ENCODE measurements around the gene DEFB125. TPM values are rescaled to one million over a fixed set of nuclear protein-coding genes. Genes with fewer than 3 reads are reported as not detected.

DEFB125 gene
- total RNA-seq, 1 experiment from 2014 or later, result not detected

DNA sequence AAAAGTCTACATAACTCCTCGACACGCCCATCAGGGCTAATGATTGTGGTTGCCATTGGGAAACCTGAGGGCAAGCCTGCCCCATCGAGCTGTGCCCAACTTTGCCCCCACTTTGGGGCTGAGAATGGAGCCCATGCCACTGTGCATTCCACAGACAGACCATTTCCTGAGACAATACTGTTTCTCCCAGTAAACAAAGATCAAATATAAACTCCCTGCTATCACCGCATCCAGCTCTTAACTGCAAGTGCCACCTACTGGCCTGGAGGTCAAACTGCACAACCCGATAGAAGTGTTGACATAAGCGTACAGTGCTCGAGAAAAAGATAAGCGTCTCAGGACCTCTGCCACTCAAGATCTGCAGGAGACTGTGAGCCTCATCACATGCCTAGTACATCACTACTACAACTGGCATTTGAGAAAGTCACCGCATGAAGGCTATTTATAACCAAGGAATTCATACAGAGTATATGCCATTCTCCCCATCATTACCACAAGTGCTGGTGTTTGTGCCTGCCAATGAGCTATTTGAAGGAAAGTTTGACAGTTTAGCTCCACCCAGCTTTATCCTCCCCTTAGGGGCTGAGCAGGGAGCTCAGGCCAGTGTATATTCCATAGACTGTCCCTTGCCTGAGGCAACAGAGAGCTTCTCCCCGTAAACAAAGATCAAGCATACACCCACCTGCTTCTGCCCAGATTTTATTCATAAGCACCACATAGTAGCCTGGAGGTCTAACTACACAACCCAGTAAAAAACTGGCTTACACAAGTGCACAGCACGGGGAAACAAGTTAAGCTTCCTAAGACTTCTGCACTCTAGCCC, 50.4 kb downstream of the DEFB125 start:
- Mint-ChIP-seq H3K27me3 (ENCODE audit: unreplicated experiment) (no peaks in the 10 kb centered on the region), H3K9me3 (ENCODE audit: low read depth, unreplicated experiment) (no peaks in the 10 kb centered on the region), H3K4me1 (ENCODE audit: low read depth, unreplicated experiment) (no peaks in the 10 kb centered on the region), H3K4me3 (ENCODE audit: low read depth, unreplicated experiment) (no peak overlapping the region), H3K36me3 (ENCODE audit: insufficient read depth, unreplicated experiment) (no peaks in the 10 kb centered on the region), H3K27ac (ENCODE audit: unreplicated experiment) (no peak overlapping the region)
- CTCF ChIA-PET, result interaction anchor here (0.5 kb wide), 1 partner anchor 9 kb away, joined by 9 read pairs; no protein-coding TSS in a partner anchor
- TF ChIP-seq, protein P1, sequence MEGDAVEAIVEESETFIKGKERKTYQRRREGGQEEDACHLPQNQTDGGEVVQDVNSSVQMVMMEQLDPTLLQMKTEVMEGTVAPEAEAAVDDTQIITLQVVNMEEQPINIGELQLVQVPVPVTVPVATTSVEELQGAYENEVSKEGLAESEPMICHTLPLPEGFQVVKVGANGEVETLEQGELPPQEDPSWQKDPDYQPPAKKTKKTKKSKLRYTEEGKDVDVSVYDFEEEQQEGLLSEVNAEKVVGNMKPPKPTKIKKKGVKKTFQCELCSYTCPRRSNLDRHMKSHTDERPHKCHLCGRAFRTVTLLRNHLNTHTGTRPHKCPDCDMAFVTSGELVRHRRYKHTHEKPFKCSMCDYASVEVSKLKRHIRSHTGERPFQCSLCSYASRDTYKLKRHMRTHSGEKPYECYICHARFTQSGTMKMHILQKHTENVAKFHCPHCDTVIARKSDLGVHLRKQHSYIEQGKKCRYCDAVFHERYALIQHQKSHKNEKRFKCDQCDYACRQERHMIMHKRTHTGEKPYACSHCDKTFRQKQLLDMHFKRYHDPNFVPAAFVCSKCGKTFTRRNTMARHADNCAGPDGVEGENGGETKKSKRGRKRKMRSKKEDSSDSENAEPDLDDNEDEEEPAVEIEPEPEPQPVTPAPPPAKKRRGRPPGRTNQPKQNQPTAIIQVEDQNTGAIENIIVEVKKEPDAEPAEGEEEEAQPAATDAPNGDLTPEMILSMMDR (IDR thresholded peaks at IDR 0.05; ENCODE audit: unreplicated experiment), result no peak
- intact Hi-C loops (cut with micrococcal nuclease; ENCODE audit: unreplicated experiment), result no loop called here
- BruUV-seq (replicated peaks), result no TSS peak
- no peak for DNase-seq

DNA sequence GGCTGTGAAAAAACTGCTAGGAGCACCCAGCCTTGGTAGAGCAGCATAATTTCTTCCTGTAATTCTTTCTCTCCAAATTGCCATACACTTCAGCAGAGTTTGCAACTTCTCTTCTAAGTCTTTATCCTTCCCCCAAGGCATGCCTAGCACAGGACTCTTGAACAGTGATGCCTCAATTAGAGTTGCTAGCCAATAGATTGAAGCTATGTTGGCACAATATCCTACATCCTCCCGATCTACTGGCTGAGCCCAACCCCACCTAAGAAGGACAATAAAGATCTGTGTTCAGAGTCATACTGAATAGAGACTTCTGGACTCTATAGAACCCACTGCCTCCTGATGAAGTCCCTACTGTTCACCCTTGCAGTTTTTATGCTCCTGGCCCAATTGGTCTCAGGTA, 54.8 kb downstream of the DEFB125 start, which contains the start of gene DEFB126:
Gene DEFB126 (plus strand): TSS at position 301 of the 400 bp plus-strand sequence. CDS start 39 bp downstream, at position 340.
- H3K27ac Mint-ChIP-seq (ENCODE audit: unreplicated experiment), result no peak within 1 kb of the TSS
- no peaks in the 10 kb centered on the region for H3K4me1 Mint-ChIP-seq (ENCODE audit: low read depth, unreplicated experiment)
- H3K36me3 Mint-ChIP-seq (ENCODE audit: insufficient read depth, unreplicated experiment), result no peaks in the 10 kb centered on the region
- TF ChIP-seq, protein P1 (IDR thresholded peaks at IDR 0.05; ENCODE audit: unreplicated experiment), result no peak
- H3K9me3 Mint-ChIP-seq (ENCODE audit: low read depth, unreplicated experiment), result no peaks in the 10 kb centered on the region
- H3K27me3 Mint-ChIP-seq (ENCODE audit: unreplicated experiment), result peaks cover 25% of the 10 kb centered on the region
- H3K4me3 Mint-ChIP-seq (ENCODE audit: low read depth, unreplicated experiment), result no peak within 1 kb of the TSS
- intact Hi-C loops (cut with micrococcal nuclease; ENCODE audit: unreplicated experiment), result no loop called here
- BruUV-seq (replicated peaks), result no TSS peak
- no peak for DNase-seq
- CTCF ChIA-PET, result no interaction called here

DNA sequence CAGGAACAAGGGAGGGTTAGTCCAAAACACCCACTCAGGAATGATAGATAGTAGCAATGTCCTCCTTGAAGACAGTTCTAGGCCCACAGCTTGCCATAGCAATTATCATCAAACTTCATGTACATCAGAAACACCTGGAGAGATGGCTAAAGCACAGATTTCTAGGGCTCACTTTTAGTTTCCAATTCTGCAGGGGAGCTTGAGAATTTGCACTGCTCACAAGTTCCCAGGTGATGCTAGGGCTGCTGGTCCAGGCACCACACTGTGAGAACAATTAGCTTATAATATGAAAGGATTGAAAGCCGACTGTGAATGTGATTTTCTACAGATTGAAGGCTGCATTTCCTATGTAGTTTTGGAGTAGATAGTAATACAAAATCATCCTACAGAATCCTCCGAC, 58.4 kb downstream of the DEFB125 start:
- no TSS peak for BruUV-seq (replicated peaks)
- no peaks in the 10 kb centered on the region for H3K9me3 Mint-ChIP-seq (ENCODE audit: low read depth, unreplicated experiment)
- H3K27ac Mint-ChIP-seq (ENCODE audit: unreplicated experiment), result no peak overlapping the region
- H3K4me3 Mint-ChIP-seq (ENCODE audit: low read depth, unreplicated experiment), result no peak overlapping the region
- no peaks in the 10 kb centered on the region for H3K4me1 Mint-ChIP-seq (ENCODE audit: low read depth, unreplicated experiment)
- intact Hi-C loops (cut with micrococcal nuclease; ENCODE audit: unreplicated experiment), result no loop called here
- peaks cover 43% of the 10 kb centered on the region for H3K27me3 Mint-ChIP-seq (ENCODE audit: unreplicated experiment)
- no peak for DNase-seq
- H3K36me3 Mint-ChIP-seq (ENCODE audit: insufficient read depth, unreplicated experiment), result no peaks in the 10 kb centered on the region
- TF ChIP-seq, protein P1 (IDR thresholded peaks at IDR 0.05; ENCODE audit: unreplicated experiment), result no peak
- CTCF ChIA-PET, result no interaction called here

Other genes starting within 250 kb of the DEFB125 start
- not detected in 2 replicates for gene DEFB126, start 54.9 kb downstream of the DEFB125 start, total RNA-seq (2022)
- gene DEFB127, start 69.8 kb downstream of the DEFB125 start, total RNA-seq (2022), result not detected in 2 replicates
- not detected in 2 replicates for gene DEFB128, start 102.0 kb downstream of the DEFB125 start, total RNA-seq (2022)
- gene DEFB129, start 139.6 kb downstream of the DEFB125 start, total RNA-seq (2022), result not detected in 2 replicates
- not detected in 2 replicates for gene DEFB132, start 170.1 kb downstream of the DEFB125 start, total RNA-seq (2022)
- 7.3 and 8.8 TPM in 2 replicates for gene C20orf96, start 203.1 kb downstream of the DEFB125 start, total RNA-seq (2022)
- 10.9 and 11.1 TPM in 2 replicates for gene ZCCHC3, start 209.9 kb downstream of the DEFB125 start, total RNA-seq (2022)
- gene SOX12, start 237.9 kb downstream of the DEFB125 start, total RNA-seq (2022), result 13.6 and 14.5 TPM in 2 replicates